ENCODE measurements around the gene OMA1.

DNA sequence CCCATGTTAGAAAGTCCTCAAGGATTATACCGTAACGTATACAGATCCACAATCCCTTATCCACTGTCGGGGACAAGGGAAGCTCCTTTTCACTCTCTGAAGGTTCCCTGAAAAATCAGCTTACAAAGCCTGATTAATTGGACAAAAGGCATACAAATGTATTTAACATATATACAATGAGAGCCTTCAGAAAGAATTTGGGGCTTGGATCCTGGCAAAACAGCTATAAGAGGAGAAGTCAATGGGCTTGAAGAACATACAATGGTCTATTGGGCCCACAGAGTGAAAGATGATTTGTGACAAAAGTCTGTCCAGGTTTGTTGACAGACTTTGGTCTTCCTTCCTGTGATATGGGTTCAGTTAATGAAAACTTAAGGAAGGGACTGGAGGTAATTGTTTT is 19.8 kb upstream of the OMA1 start:
- TF ChIP-seq, protein P1, sequence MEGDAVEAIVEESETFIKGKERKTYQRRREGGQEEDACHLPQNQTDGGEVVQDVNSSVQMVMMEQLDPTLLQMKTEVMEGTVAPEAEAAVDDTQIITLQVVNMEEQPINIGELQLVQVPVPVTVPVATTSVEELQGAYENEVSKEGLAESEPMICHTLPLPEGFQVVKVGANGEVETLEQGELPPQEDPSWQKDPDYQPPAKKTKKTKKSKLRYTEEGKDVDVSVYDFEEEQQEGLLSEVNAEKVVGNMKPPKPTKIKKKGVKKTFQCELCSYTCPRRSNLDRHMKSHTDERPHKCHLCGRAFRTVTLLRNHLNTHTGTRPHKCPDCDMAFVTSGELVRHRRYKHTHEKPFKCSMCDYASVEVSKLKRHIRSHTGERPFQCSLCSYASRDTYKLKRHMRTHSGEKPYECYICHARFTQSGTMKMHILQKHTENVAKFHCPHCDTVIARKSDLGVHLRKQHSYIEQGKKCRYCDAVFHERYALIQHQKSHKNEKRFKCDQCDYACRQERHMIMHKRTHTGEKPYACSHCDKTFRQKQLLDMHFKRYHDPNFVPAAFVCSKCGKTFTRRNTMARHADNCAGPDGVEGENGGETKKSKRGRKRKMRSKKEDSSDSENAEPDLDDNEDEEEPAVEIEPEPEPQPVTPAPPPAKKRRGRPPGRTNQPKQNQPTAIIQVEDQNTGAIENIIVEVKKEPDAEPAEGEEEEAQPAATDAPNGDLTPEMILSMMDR (IDR thresholded peaks at IDR 0.05) = no peak
- no peak for TF ChIP-seq POLR2A (IDR thresholded peaks at IDR 0.05)
- no peak for TF ChIP-seq EP300 (IDR thresholded peaks at IDR 0.05)

All from sigmoid colon (tissue), 4 donors.